ENCODE data around the gene AGBL5. TPM values are rescaled to one million over a fixed set of nuclear protein-coding genes. Genes with fewer than 3 reads are reported as not detected.

Gene AGBL5
- total and polyA plus RNA-seq, 2 of the 13 experiments (the other 11 are each of a cell fraction or from before 2014, with no cell fraction given), result 55.9 to 73.3 TPM

DNA sequence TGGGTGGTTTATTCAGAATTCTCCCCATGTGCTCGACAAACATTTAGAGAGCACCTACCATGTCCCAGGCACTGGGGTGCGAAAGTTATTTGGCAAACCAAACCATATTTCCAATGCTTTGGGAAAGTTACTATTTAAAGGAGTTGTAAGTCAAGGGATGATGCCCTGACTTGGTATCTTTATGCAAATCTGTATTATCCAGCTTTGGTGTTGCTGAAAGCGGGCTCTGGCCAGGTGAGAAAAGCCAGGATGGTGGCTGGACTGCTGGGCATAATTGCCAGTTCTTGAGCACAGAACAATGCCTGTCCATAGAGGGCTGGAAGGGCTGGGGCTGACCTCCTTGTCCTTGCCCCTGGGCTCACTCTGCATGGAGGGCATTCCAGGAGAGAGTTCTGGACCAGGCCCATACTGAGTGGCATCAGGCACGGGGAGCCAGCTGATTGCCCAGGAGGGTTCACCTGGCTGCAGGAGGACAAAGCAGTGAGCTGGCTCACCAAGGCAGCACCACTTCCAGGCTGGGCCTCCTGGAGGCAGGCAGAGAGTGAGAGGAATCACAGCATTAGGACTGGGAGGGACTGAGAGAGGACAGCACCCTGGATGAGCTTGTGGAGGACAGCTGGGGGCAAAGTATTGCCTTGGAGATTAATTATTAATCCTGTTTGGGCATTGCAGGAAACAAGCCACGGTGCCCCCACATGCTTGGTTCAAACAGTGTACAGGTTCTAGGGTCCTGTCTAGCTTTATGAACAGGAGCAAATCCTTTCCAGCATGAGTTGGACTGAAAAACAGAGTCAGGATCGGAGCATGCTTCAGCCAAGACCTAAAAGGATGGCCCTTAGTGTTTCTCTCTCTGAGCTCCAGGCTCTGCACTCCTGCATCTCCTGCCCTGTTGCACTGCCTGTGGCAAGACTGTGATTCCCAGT, 42.2 kb downstream of the AGBL5 start (continued):
- TF ChIP-seq ZNF441 (CRISPR knock-in tag; IDR thresholded peaks at IDR 0.05; ENCODE audit: borderline replicate concordance) (peak; percentile 88; the same call in 1 of the 2 replicates), KLF6 (CRISPR knock-in tag; IDR thresholded peaks at IDR 0.05) (peak; percentile 87; the same call in 1 of the 2 replicates), KAT2B (IDR thresholded peaks at IDR 0.05; ENCODE audit: borderline replicate concordance, low read depth, low read length) (no peak), MYNN (CRISPR knock-in tag; IDR thresholded peaks at IDR 0.05; ENCODE audit: low read depth) (no peak)

DNA sequence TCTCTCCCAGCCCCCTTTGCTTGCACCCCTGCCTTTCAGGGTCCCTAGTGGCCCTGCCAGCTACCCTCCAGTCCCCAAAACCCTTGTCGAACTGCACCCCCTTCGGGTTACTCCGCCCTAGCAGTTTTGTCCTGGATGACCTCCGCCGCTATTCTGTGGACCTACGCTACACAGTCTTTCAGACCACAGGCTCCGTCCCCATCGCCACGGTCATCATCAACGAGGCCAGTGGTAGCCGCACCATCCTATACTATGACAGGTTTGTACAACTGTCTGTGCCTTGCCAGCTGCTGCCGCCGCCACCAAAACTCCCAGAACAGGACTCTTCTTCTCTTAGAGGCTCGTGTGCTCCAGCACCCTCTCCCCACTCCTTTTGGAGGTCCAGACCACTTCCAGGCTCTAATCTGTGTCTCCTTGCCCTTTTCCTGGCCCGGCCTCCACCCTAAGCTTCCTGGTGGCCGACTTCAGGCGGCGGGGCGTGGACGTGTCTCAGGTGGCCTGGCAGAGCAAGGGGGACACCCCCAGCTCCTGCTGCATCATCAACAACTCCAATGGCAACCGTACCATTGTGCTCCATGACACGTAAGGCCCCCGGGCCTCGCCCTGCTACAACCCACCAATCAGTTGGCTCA, 43.0 kb downstream of the AGBL5 start:
- Histone ChIP-seq H3K36me3 (replicated peaks in 1 of 2; ENCODE audit: control insufficient read depth in 1 of 2, insufficient read depth in 2 of 2, low read length in 2 of 2) (peaks cover 4 to 35% of the 10 kb centered on the region in 2 experiments), H3K79me2 (ENCODE audit: insufficient read depth, low read length) (peaks cover 36% of the 10 kb centered on the region), H3K27me3 (ENCODE audit: control insufficient read depth in 1 of 2, insufficient read depth in 2 of 2, low read length in 2 of 2) (no peaks in the 10 kb centered on the region), H3K9ac (ENCODE audit: insufficient read depth, low read depth, low read length) (peak overlapping the region; percentile 79), H3K4me1 (ENCODE audit: insufficient read depth, low read length) (peaks cover 76% of the 10 kb centered on the region), H2AFZ (ENCODE audit: low read length) (no peak overlapping the region), H3K4me3 (replicated peaks in 1 of 3; ENCODE audit: insufficient read depth in 1 of 3, low read depth in 2 of 3, low read length in 3 of 3) (peak overlapping the region in 1 of 3 experiments; percentile 59; a peak in 2 of 6 replicates), H4K20me1 (ENCODE audit: insufficient read depth, low read length) (no peaks in the 10 kb centered on the region), H3K27ac (ENCODE audit: extremely low read length, insufficient read depth, low read length) (peak overlapping the region; percentile 97), H3K9me3 (ENCODE audit: low read length) (no peaks in the 10 kb centered on the region), H3K4me2 (ENCODE audit: low read depth, low read length) (peak overlapping the region; percentile 96)
- BruUV-seq (replicated peaks), result no TSS peak
- in situ Hi-C loops (cut with HindIII; ENCODE audit: extremely low pct_ligation_motif_present, low pct_unique_long_range_greater_than_20kb) (no loop called here), intact Hi-C loops (cut with micrococcal nuclease; ENCODE audit: unreplicated experiment) (loop anchor here (5.0 kb wide), 1 partner anchor 307 kb away; the partner anchor contains the start of gene CENPA)
- FAIRE-seq (no peak), DNase-seq (ENCODE audit: low spot score) (no peak), ATAC-seq (no peak)
- ChIA-PET CTCF (ENCODE audit: low intra/inter-chr PET ratio, low total read pairs) (no interaction called here), POLR2A (interaction anchor here (0.7 to 4.8 kb wide), 28 partner anchors 8 to 1215 kb away, joined by 3 to 61 read pairs (median 6); partner anchors contain the start of genes ABHD1, AGBL5, ATRAID and CGREF1)
- 88% methylated on average over 24 of the region's 24 CpGs for WGBS (ENCODE audit: low lambda C conversion rate)
- no peak for TF ChIP-seq SAFB2 (CRISPR knock-in tag; IDR thresholded peaks at IDR 0.05; ENCODE audit: borderline replicate concordance, low read depth)
- no peak for TF ChIP-seq NCOA1 (CRISPR knock-in tag; IDR thresholded peaks at IDR 0.05)
- TF ChIP-seq, protein P1, sequence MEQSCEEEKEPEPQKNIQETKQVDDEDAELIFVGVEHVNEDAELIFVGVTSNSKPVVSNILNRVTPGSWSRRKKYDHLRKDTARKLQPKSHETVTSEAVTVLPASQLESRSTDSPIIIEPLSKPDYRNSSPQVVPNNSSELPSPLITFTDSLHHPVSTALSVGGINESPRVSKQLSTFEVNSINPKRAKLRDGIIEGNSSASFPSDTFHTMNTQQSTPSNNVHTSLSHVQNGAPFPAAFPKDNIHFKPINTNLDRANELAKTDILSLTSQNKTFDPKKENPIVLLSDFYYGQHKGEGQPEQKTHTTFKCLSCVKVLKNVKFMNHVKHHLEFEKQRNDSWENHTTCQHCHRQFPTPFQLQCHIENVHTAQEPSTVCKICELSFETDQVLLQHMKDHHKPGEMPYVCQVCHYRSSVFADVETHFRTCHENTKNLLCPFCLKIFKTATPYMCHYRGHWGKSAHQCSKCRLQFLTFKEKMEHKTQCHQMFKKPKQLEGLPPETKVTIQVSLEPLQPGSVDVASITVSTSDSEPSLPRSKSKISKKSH (CRISPR knock-in tag; IDR thresholded peaks at IDR 0.05; ENCODE audit: borderline replicate concordance), result 0 out of 2 replicates have a peak, but pooled peaks have one; percentile 34
- no peak for TF ChIP-seq ZNF234 (CRISPR knock-in tag; conservative IDR thresholded peaks at IDR 0.05)
- TF ChIP-seq PAF1 (CRISPR knock-in tag; IDR thresholded peaks at IDR 0.05), result 0 out of 2 replicates have a peak, but pooled peaks have one; percentile 10
- no peak for TF ChIP-seq TEF (CRISPR knock-in tag; IDR thresholded peaks at IDR 0.05)
- TF ChIP-seq HES4 (CRISPR knock-in tag; IDR thresholded peaks at IDR 0.05; ENCODE audit: borderline replicate concordance), result peak; percentile 2; the same call in 1 of the 2 replicates
- TF ChIP-seq NFIB (CRISPR knock-in tag; IDR thresholded peaks at IDR 0.05; ENCODE audit: borderline replicate concordance), result peak; percentile 86; the same call in 1 of the 2 replicates
- TF ChIP-seq ZNF354B (CRISPR knock-in tag; IDR thresholded peaks at IDR 0.05), result peak; percentile 29; the same call in 1 of the 2 replicates
- 0 out of 2 replicates have a peak, but pooled peaks have one; percentile 92 for TF ChIP-seq IRX3 (CRISPR knock-in tag; IDR thresholded peaks at IDR 0.05; ENCODE audit: borderline replicate concordance, low read depth)
- TF ChIP-seq ZNF235 (CRISPR knock-in tag; IDR thresholded peaks at IDR 0.05; ENCODE audit: borderline replicate concordance), result peak; percentile 73; the same call in 1 of the 2 replicates
- TF ChIP-seq ZNF768 (CRISPR knock-in tag; IDR thresholded peaks at IDR 0.05), result 0 out of 2 replicates have a peak, but pooled peaks have one; percentile 29
- TF ChIP-seq, protein P2, sequence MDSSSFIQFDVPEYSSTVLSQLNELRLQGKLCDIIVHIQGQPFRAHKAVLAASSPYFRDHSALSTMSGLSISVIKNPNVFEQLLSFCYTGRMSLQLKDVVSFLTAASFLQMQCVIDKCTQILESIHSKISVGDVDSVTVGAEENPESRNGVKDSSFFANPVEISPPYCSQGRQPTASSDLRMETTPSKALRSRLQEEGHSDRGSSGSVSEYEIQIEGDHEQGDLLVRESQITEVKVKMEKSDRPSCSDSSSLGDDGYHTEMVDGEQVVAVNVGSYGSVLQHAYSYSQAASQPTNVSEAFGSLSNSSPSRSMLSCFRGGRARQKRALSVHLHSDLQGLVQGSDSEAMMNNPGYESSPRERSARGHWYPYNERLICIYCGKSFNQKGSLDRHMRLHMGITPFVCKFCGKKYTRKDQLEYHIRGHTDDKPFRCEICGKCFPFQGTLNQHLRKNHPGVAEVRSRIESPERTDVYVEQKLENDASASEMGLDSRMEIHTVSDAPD (CRISPR knock-in tag; IDR thresholded peaks at IDR 0.05), result 0 out of 2 replicates have a peak, but pooled peaks have one; percentile 14

Measured in HepG2 (cell line).